B cell (primary cell): ENCODE data around the gene TPCN2.

Experiments used
- EZH2 ChIP-seq: IDR thresholded peaks from 2 replicates; pipeline ENCODE4 v1.6.1; 2012; ENCODE audit warnings: borderline replicate concordance, low read depth, mild to moderate bottlenecking, moderate library complexity, low read length; ENCODE audit not compliant: insufficient read depth, poor library complexity, severe bottlenecking
- TF ChIP-seq, protein P1 (sequence below): fragments of 200-600 bp; IDR thresholded peaks from one replicate; pipeline ENCODE4 v1.8.0; 2022; ENCODE audit warnings: antibody characterized with exemption, mild to moderate bottlenecking

DNA sequence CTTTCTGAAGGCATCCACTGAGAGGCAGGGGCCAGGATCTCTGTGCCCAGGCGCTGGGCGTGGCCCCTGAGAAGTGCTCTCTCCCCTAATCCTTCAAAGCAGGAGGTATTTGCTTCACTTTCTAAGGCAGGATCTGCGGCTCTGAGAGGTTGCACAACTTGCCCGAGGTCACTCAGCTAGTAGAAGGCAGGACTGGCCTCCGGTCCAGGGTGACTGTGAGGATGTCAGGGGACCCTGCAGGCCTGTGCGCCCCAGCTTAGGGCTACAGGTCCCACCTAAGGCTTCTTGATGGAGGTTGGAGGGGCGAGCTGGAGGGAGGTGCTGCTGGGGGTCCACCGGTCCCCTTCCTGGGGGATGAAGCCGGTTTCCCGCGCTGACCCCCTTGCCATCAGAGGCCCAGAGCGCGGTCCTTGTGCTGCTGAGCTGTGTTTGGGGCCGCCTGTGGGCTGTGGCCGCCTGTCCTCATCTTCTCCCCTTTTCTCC lies 108.0 kb downstream of the TPCN2 start:
- TF ChIP-seq, protein P1, sequence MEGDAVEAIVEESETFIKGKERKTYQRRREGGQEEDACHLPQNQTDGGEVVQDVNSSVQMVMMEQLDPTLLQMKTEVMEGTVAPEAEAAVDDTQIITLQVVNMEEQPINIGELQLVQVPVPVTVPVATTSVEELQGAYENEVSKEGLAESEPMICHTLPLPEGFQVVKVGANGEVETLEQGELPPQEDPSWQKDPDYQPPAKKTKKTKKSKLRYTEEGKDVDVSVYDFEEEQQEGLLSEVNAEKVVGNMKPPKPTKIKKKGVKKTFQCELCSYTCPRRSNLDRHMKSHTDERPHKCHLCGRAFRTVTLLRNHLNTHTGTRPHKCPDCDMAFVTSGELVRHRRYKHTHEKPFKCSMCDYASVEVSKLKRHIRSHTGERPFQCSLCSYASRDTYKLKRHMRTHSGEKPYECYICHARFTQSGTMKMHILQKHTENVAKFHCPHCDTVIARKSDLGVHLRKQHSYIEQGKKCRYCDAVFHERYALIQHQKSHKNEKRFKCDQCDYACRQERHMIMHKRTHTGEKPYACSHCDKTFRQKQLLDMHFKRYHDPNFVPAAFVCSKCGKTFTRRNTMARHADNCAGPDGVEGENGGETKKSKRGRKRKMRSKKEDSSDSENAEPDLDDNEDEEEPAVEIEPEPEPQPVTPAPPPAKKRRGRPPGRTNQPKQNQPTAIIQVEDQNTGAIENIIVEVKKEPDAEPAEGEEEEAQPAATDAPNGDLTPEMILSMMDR = no peak
- no peak for TF ChIP-seq EZH2
